Activated CD8-positive, alpha-beta T cell treated with anti-CD3 and anti-CD28 coated beads for 36 hours (primary cell): ENCODE results near the gene HAAO. TPM values are rescaled to one million over a fixed set of nuclear protein-coding genes. Genes with fewer than 3 reads are reported as not detected.

Source experiments
- ATAC-seq: fragments of 200-7000 bp; cut with Tn5 transposase; one replicate; pipeline ENCODE4 v1.10.0; 2021; ENCODE audit warnings: mild to moderate bottlenecking, moderate library complexity
- CTCF ChIA-PET: fragments of 350-600 bp; sonication (Branson Sonifier 250); formaldehyde crosslinking; loops from one replicate; lab custom pipeline; 2021; ENCODE audit warnings: antibody characterized with exemption; lab: Charles Lee
- POLR2A ChIA-PET: fragments of 350-600 bp; sonication (Branson Sonifier 250); formaldehyde crosslinking; loops from one replicate; lab custom pipeline; 2021; ENCODE audit warnings: antibody characterized with exemption; lab: Charles Lee
- DNase-seq: peaks from one replicate; pipeline ENCODE4 v3.0.0-alpha.2; 2020
- H3K27ac Mint-ChIP-seq: one replicate; pipeline ENCODE4 v1.8.0; 2021; ENCODE audit warnings: mild to moderate bottlenecking, mixed read lengths
- H3K27me3 Mint-ChIP-seq: one replicate; pipeline ENCODE4 v1.8.0; 2021; ENCODE audit warnings: mixed read lengths
- H3K36me3 Mint-ChIP-seq: one replicate; pipeline ENCODE4 v1.8.0; 2021; ENCODE audit warnings: low read depth, mixed read lengths
- H3K4me1 Mint-ChIP-seq: one replicate; pipeline ENCODE4 v1.8.0; 2021; ENCODE audit warnings: low read depth, mixed read lengths
- H3K4me3 Mint-ChIP-seq: one replicate; pipeline ENCODE4 v1.8.0; 2021; ENCODE audit warnings: mild to moderate bottlenecking, moderate library complexity, mixed read lengths
- H3K9me3 Mint-ChIP-seq: one replicate; pipeline ENCODE4 v1.8.0; 2021; ENCODE audit warnings: mixed read lengths
- CTCF ChIP-seq: fragments of 200-600 bp; IDR thresholded peaks from one replicate; pipeline ENCODE4 v1.8.0; 2022; ENCODE audit warnings: antibody characterized with exemption, mild to moderate bottlenecking
- intact Hi-C: fragments of 100-400 bp; cut with micrococcal nuclease; formaldehyde crosslinking; loops from one replicate; pipeline ENCODE4 v1.10.0; 2022
- total RNA-seq, 2 experiments: library from RNA; stranded (reverse); gene quantifications; one replicate each; pipeline ENCODE4 v1.2.3, GENCODE V29; 2021

HAAO gene
- total RNA-seq, 2 experiments from 2014 or later, result 0.63 to 1.0 TPM

GRCh38 chr2:42754776-42755140 lies 37.6 kb downstream of the HAAO start:
- Mint-ChIP-seq H3K27ac (no peak overlapping the region), H3K4me1 (peaks cover 7% of the 10 kb centered on the region), H3K4me3 (no peak overlapping the region), H3K9me3 (no peaks in the 10 kb centered on the region), H3K36me3 (peaks cover 2% of the 10 kb centered on the region), H3K27me3 (no peaks in the 10 kb centered on the region)
- POLR2A ChIA-PET, result no interaction called here
- no peak for TF ChIP-seq CTCF
- CTCF ChIA-PET, result interaction anchor here (0.7 to 0.9 kb wide), 2 partner anchors 58 to 74 kb away, joined by 3 read pairs; no protein-coding TSS in a partner anchor
- DNase-seq (no peak), ATAC-seq (no peak)
- intact Hi-C loops, result no loop called here

GRCh38 chr2:42754021-42754775 lies 38.2 kb downstream of the HAAO start:
- no peaks in the 10 kb centered on the region for H3K27me3 Mint-ChIP-seq
- TF ChIP-seq CTCF, result no peak
- ATAC-seq (peak; percentile 57), DNase-seq (no peak)
- no peak overlapping the region for H3K4me3 Mint-ChIP-seq
- CTCF ChIA-PET, result interaction anchor here (0.7 to 0.9 kb wide), 2 partner anchors 59 to 74 kb away, joined by 3 read pairs; no protein-coding TSS in a partner anchor
- POLR2A ChIA-PET, result no interaction called here
- H3K4me1 Mint-ChIP-seq, result peaks cover 7% of the 10 kb centered on the region
- intact Hi-C loops, result no loop called here
- no peak overlapping the region for H3K27ac Mint-ChIP-seq
- peaks cover 2% of the 10 kb centered on the region for H3K36me3 Mint-ChIP-seq
- H3K9me3 Mint-ChIP-seq, result no peaks in the 10 kb centered on the region

- Mint-ChIP-seq H3K27ac (no peak overlapping the region), H3K9me3 (no peaks in the 10 kb centered on the region), H3K4me1 (peaks cover 7% of the 10 kb centered on the region), H3K4me3 (no peak overlapping the region), H3K27me3 (no peaks in the 10 kb centered on the region), H3K36me3 (peaks cover 4% of the 10 kb centered on the region)
- intact Hi-C loops, result no loop called here
- ChIA-PET CTCF (interaction anchor here (1.3 to 2.0 kb wide), 2 partner anchors 11 to 40 kb away, joined by 3 to 9 read pairs; no protein-coding TSS in a partner anchor), POLR2A (no interaction called here)
- DNase-seq (no peak), ATAC-seq (no peak)
- TF ChIP-seq CTCF, result no peak
Measured at GRCh38 chr2:42752816-42753813, 39.3 kb downstream of the HAAO start.

GRCh38 chr2:42752314-42752713 lies 40.1 kb downstream of the HAAO start:
- H3K4me3 Mint-ChIP-seq, result no peak overlapping the region

More at GRCh38 chr2:42752314-42752713, 40.1 kb downstream of the HAAO start:
- no peak for DNase-seq
- ChIA-PET POLR2A (no interaction called here), CTCF (interaction anchor here (1.3 to 2.0 kb wide), 2 partner anchors 10 to 39 kb away, joined by 3 to 9 read pairs; no protein-coding TSS in a partner anchor)
- intact Hi-C loops, result no loop called here
- H3K27me3 Mint-ChIP-seq, result no peaks in the 10 kb centered on the region
- H3K9me3 Mint-ChIP-seq, result no peaks in the 10 kb centered on the region
- peaks cover 4% of the 10 kb centered on the region for H3K36me3 Mint-ChIP-seq
- no peak overlapping the region for H3K27ac Mint-ChIP-seq
- peaks cover 7% of the 10 kb centered on the region for H3K4me1 Mint-ChIP-seq
- no peak for ATAC-seq
- TF ChIP-seq CTCF, result no peak
